ENCODE data around the gene SEC22C. TPM values are rescaled to one million over a fixed set of nuclear protein-coding genes. Genes with fewer than 3 reads are reported as not detected.

The SEC22C gene
- total RNA-seq, 3 donors from 2014 or later = 9.3 to 34.2 (median 18.3) TPM

DNA sequence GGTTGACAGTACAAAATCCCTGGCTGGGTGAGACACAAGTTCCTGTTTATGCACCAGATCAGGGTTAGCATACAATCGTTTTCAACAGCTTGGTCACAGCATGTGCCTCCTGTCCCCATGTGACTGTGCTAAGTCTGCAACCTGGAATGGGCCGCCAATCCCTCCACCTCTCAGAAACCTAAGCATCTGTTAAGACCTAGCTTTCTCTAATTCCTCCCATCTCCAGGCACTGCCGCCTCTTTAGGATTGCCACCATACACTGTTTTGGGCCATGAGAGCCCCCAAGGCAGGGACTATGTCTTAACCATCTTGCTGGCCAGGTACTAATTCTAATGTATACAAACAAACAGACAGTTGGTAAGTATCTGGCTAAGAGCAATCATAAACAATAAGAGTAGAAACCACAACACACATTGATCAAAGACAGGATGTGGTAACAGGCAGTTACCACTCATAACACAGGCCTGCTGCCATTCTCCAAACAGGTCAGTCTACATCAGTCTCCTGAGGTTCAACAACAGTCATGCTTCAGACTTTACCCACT lies 25.6 kb downstream of the SEC22C start:
- no peaks in the 10 kb centered on the region for H3K36me3 ChIP-seq (ENCODE audit: low read depth)
- peak; percentile 84 for ATAC-seq
- no peak for DNase-seq
- H3K4me3 ChIP-seq = no peak overlapping the region
- no peaks in the 10 kb centered on the region for H3K4me1 ChIP-seq (ENCODE audit: low read depth)
- TF ChIP-seq, protein P1, sequence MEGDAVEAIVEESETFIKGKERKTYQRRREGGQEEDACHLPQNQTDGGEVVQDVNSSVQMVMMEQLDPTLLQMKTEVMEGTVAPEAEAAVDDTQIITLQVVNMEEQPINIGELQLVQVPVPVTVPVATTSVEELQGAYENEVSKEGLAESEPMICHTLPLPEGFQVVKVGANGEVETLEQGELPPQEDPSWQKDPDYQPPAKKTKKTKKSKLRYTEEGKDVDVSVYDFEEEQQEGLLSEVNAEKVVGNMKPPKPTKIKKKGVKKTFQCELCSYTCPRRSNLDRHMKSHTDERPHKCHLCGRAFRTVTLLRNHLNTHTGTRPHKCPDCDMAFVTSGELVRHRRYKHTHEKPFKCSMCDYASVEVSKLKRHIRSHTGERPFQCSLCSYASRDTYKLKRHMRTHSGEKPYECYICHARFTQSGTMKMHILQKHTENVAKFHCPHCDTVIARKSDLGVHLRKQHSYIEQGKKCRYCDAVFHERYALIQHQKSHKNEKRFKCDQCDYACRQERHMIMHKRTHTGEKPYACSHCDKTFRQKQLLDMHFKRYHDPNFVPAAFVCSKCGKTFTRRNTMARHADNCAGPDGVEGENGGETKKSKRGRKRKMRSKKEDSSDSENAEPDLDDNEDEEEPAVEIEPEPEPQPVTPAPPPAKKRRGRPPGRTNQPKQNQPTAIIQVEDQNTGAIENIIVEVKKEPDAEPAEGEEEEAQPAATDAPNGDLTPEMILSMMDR (IDR thresholded peaks at IDR 0.05) = no peak
- no peaks in the 10 kb centered on the region for H3K9me3 ChIP-seq
- intact Hi-C loops (cut with DNase I, micrococcal nuclease) = no loop called here

DNA sequence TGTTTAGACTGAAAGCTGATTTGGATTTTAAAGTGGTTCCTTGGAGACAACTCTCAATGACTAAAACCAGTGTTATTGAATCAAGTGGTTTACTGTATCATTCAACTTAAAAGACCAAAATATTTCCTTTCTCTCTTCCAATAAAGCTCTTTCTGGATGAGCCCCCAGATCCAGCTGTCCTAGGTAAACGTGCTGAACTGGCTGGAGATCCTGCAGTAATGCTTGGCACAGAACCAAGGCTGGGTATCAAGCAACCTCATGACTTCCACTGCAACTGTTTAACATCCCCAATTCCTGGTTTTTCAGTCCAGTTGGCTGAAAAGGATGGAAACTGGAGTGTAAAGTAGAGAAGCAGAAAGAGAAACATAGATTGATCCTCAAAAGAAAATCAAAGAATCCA lies 28.9 kb downstream of the SEC22C start:
- no peaks in the 10 kb centered on the region for H3K36me3 ChIP-seq (ENCODE audit: low read depth)
- no peak for DNase-seq
- TF ChIP-seq, protein P1 (IDR thresholded peaks at IDR 0.05) = no peak

DNA sequence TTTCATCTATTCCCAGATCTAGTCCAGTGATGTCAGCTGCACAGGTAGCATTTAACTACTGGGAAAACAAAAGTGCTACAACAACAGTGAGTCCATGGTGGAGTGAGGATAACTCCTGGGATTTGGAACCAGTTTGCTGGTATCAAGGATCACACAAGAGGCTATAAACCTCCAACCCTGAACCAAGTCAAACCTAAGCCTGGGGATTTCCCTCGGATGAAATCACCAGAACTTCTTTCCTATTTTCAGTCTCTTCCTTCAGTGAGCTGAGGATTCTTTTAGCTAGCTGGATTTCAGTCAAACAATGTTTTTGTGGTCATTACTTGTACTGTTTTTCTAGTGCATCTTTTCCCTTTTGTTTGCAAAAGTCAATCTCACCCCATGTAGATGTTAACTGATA lies 31.5 kb downstream of the SEC22C start:
- H3K4me1 ChIP-seq (ENCODE audit: low read depth) = peaks cover 1% of the 10 kb centered on the region
- TF ChIP-seq, protein P1 (IDR thresholded peaks at IDR 0.05) = no peak
- ATAC-seq (no peak), DNase-seq (no peak)
- intact Hi-C loops (cut with DNase I, micrococcal nuclease) = no loop called here
- H3K9me3 ChIP-seq = no peaks in the 10 kb centered on the region
- H3K4me3 ChIP-seq = no peak overlapping the region
- H3K36me3 ChIP-seq (ENCODE audit: low read depth) = no peaks in the 10 kb centered on the region

More for the DNA sequence above, 28.9 kb downstream of the SEC22C start:
- Histone ChIP-seq H3K4me1 (ENCODE audit: low read depth) (no peaks in the 10 kb centered on the region), H3K4me3 (no peak overlapping the region), H3K9me3 (no peaks in the 10 kb centered on the region)
- intact Hi-C loops (cut with DNase I, micrococcal nuclease) = no loop called here
- ATAC-seq = no peak

DNA sequence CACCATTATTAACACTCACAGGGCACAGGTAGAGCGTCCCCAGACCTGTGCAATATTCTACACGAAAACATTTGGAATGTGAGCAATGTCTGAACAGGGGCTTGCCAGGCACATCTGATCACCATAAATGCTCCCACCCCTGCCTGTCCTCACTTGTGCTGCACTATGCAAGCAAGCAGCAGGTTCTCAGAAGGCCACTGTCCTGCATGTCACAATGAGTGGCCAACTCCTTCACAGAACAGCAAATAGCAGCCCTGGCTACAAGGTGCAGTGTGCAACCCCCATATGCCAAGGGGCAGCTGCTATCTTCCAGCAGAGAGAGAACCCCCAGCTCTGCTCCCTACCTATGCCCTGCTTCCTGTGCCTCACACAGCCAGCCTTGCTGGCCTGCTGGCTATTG lies 32.6 kb downstream of the SEC22C start:
- intact Hi-C loops (cut with DNase I, micrococcal nuclease) = no loop called here
- DNase-seq (no peak), ATAC-seq (no peak)
- Histone ChIP-seq H3K4me3 (no peak overlapping the region), H3K9me3 (no peaks in the 10 kb centered on the region), H3K4me1 (ENCODE audit: low read depth) (peaks cover 12% of the 10 kb centered on the region), H3K36me3 (ENCODE audit: low read depth) (no peaks in the 10 kb centered on the region)
- TF ChIP-seq, protein P1 (IDR thresholded peaks at IDR 0.05) = no peak

DNA sequence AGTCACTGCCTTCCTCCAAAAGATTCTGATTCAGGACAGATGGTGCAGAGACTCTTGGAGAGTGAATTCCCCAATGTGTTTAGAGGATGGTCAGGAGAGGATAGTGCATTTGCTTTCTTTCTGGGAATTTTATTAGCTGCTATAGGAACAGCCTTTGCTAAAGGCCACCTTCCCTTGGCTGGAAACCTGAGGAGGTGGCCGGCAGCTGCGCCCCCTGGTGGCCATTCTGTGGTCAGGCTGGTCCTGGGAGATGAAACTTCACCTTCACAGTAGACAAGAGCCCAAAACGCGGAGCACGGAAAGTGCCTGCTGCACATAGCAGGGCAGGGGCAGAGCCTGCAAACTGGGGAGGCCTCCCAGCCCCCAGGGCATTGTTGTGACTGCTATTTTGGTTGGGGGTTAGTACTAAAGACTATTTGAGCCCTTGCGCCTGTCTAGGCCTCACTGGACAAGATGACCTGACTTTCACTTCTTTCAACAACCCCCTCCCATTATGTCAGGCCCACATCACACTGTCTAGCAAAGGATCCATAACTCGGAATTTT lies 34.3 kb downstream of the SEC22C start:
- TF ChIP-seq, protein P1 (IDR thresholded peaks at IDR 0.05) = peak; percentile 85
- H3K36me3 ChIP-seq (ENCODE audit: low read depth) = no peaks in the 10 kb centered on the region
- DNase-seq = peak; percentile 73 to 81 (median 80)
- peak; percentile 77 for ATAC-seq
- peaks cover 14% of the 10 kb centered on the region for H3K4me1 ChIP-seq (ENCODE audit: low read depth)
- H3K9me3 ChIP-seq = no peaks in the 10 kb centered on the region
- H3K4me3 ChIP-seq = no peak overlapping the region
- intact Hi-C loops (cut with DNase I, micrococcal nuclease) = no loop called here
